Neuronal stem cell (in vitro differentiated cells): Measurements from ENCODE around the gene LRRC51.

ENCODE experiments used
- DNase-seq: peaks from one replicate; pipeline ENCODE4 v3.0.0-alpha.2; 2013; ENCODE audit warnings: low spot score
- H2AFZ ChIP-seq: one replicate; pipeline ENCODE4 v1.6.1; 2013; ENCODE audit warnings: mild to moderate bottlenecking, low read length, inconsistent platforms
- H2AK5ac ChIP-seq: 2 replicates; pipeline ENCODE4 v1.6.1; 2013; ENCODE audit warnings: low read depth, mild to moderate bottlenecking, inconsistent platforms, low read length, moderate library complexity, mixed read lengths
- H2BK120ac ChIP-seq: 2 replicates; pipeline ENCODE4 v1.6.1; 2013; ENCODE audit warnings: low read depth, mild to moderate bottlenecking, inconsistent platforms, low read length, moderate library complexity, mixed read lengths
- H2BK12ac ChIP-seq: one replicate; pipeline ENCODE4 v1.6.1; 2013; ENCODE audit warnings: low read length, inconsistent platforms
- H2BK15ac ChIP-seq: 2 replicates; pipeline ENCODE4 v1.6.1; 2013; ENCODE audit warnings: mild to moderate bottlenecking, low read length, inconsistent platforms, mixed read lengths
- H2BK5ac ChIP-seq: one replicate; pipeline ENCODE4 v1.6.1; 2013; ENCODE audit warnings: inconsistent platforms, mild to moderate bottlenecking, low read length, moderate library complexity
- H3K14ac ChIP-seq: one replicate; pipeline ENCODE4 v1.6.1; 2013; ENCODE audit warnings: low read length, inconsistent platforms
- H3K18ac ChIP-seq: 2 replicates; pipeline ENCODE4 v1.6.1; 2013; ENCODE audit warnings: low read length, inconsistent platforms
- H3K23ac ChIP-seq: 2 replicates; pipeline ENCODE4 v1.6.1; 2013; ENCODE audit warnings: low read depth, mild to moderate bottlenecking, mixed read lengths, low read length, inconsistent platforms; ENCODE audit not compliant: poor library complexity
- H3K27ac ChIP-seq: replicated peaks from 3 replicates; pipeline ENCODE4 v1.5.1; 2013; ENCODE audit warnings: low read length, inconsistent platforms
- H3K27me3 ChIP-seq, 3 experiments: 2 replicates each; pipeline ENCODE4 v1.6.1; 2013; ENCODE audit warnings: low read length in 3 of 3, mild to moderate bottlenecking in 2 of 3, inconsistent platforms in 1 of 3, low read depth in 1 of 3, mixed read lengths in 1 of 3, moderate library complexity in 1 of 3; ENCODE audit not compliant: control insufficient read depth in 3 of 3, insufficient read depth in 3 of 3
- H3K36me3 ChIP-seq, 2 donors: replicated peaks in 1 of 2; 2 replicates each; pipeline ENCODE4 v1.6.1; 2013; ENCODE audit warnings: low read length in 2 of 2; ENCODE audit not compliant: control insufficient read depth in 2 of 2, insufficient read depth in 2 of 2
- H3K4ac ChIP-seq: 2 replicates; pipeline ENCODE4 v1.6.1; 2013; ENCODE audit warnings: inconsistent platforms, mild to moderate bottlenecking, low read length, moderate library complexity
- H3K4me1 ChIP-seq, 2 donors: 1 replicate in 1 of 2; 2 replicates in 1 of 2; pipeline ENCODE4 v1.6.1; 2013; ENCODE audit warnings: low read length in 2 of 2, low read depth in 1 of 2; ENCODE audit not compliant: control insufficient read depth in 2 of 2, insufficient read depth in 1 of 2
- H3K4me2 ChIP-seq: one replicate; pipeline ENCODE4 v1.6.1; 2013; ENCODE audit warnings: mild to moderate bottlenecking, low read length, inconsistent platforms; ENCODE audit not compliant: insufficient read depth, poor library complexity, severe bottlenecking
- H3K4me3 ChIP-seq, 2 donors: 2 replicates each; pipeline ENCODE4 v1.5.1; 2013; ENCODE audit warnings: low read length in 2 of 2, mild to moderate bottlenecking in 2 of 2, inconsistent platforms in 1 of 2, moderate library complexity in 1 of 2
- H3K79me1 ChIP-seq: one replicate; pipeline ENCODE4 v1.6.1; 2013; ENCODE audit warnings: low read depth, mild to moderate bottlenecking, inconsistent platforms, low read length, moderate library complexity
- H3K9ac ChIP-seq: one replicate; pipeline ENCODE4 v1.6.1; 2013; ENCODE audit warnings: mild to moderate bottlenecking, low read depth, low read length, inconsistent platforms; ENCODE audit not compliant: poor library complexity
- H3K9me3 ChIP-seq, 2 donors: replicated peaks in 1 of 2; 2 replicates each; pipeline versions ENCODE3 to v1.6.1; 2013; ENCODE audit warnings: low read length in 2 of 2, mild to moderate bottlenecking in 2 of 2, inconsistent platforms in 1 of 2, low read depth in 1 of 2, mixed read lengths in 1 of 2, moderate library complexity in 1 of 2; ENCODE audit not compliant: control insufficient read depth in 2 of 2, insufficient read depth in 1 of 2
- H4K8ac ChIP-seq: one replicate; pipeline ENCODE4 v1.6.1; 2013; ENCODE audit warnings: low read depth, mild to moderate bottlenecking, inconsistent platforms, low read length, moderate library complexity
- H4K91ac ChIP-seq: one replicate; pipeline ENCODE4 v1.6.1; 2013; ENCODE audit warnings: low read length, low read depth, mild to moderate bottlenecking, inconsistent platforms; ENCODE audit not compliant: poor library complexity
- WGBS, 2 donors: extraction: QIAGEN DNeasy Blood & Tissue Kit; methylation state at CpG; one replicate each; pipeline ENCODE4 v1.1.7; 2013; ENCODE audit warnings: missing lambda C conversion rate in 2 of 2, mixed read lengths in 1 of 2; ENCODE audit not compliant: insufficient read length in 2 of 2, insufficient replicate concordance in 1 of 2; ENCODE audit errors: extremely low coverage in 2 of 2; 5-methylcytosine and 5-hydroxymethylcytosine counted together

The LRRC51 gene

DNA sequence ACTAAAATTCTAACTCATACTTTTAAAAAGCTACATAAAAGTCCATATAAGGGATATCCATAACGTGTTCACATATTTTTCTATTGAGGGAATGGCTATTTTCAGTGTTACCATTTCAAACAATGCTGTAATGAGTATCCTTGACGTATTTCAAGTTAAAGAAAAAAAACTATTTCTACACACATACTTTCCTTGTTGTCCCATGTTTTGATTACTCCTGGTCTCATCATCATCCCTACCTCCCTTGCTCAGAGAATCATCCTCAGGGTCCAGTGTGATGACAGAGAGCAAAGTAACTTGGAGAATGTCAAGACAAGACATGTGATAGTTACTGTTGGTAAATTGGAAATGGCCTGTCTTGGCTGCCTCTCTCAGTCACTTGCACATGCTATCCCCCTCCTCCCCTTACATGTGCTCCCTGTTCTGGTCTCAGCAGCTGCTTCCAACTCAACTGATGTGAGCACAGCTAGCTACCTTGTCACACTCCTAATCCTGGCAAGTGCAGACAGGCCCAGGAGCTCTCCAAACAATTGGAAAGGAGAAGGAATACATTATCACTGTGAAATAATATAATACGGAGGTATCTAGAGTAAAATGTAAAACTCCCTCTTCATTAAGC is 22.1 kb upstream of the LRRC51 start:
- Histone ChIP-seq H3K18ac (no peak overlapping the region), H3K36me3 (peaks cover 4 to 53% of the 10 kb centered on the region in 2 donors), H3K27ac (no peak overlapping the region), H3K4ac (no peak overlapping the region), H3K4me1 (no peaks in the 10 kb centered on the region), H2BK15ac (no peak overlapping the region), H3K9me3 (no peaks in the 10 kb centered on the region), H2AK5ac (no peak overlapping the region), H3K9ac (no peak overlapping the region), H2AFZ (no peak overlapping the region), H4K8ac (no peak overlapping the region), H3K27me3 (peaks cover 0 to 2% (median 0%) of the 10 kb centered on the region in 3 experiments), H4K91ac (no peak overlapping the region), H2BK120ac (no peak overlapping the region), H3K4me2 (no peak overlapping the region), H3K79me1 (peaks cover 4% of the 10 kb centered on the region), H3K4me3 (no peak overlapping the region), H2BK5ac (no peak overlapping the region), H3K23ac (no peak overlapping the region), H2BK12ac (no peak overlapping the region), H3K14ac (no peak overlapping the region)
- DNase-seq, result no peak
- no CpG with 5 or more reads among the region's 3 CpGs for WGBS, 2 donors

GRCh38 chr11:72061739-72062396 is 18.8 kb upstream of the LRRC51 start:
- Histone ChIP-seq H2BK5ac (no peak overlapping the region), H3K9me3 (no peaks in the 10 kb centered on the region), H2BK12ac (no peak overlapping the region), H3K4ac (no peak overlapping the region), H3K27me3 (peaks cover 0 to 2% (median 0%) of the 10 kb centered on the region in 3 experiments), H3K14ac (no peak overlapping the region), H2BK120ac (no peak overlapping the region), H2BK15ac (no peak overlapping the region), H3K79me1 (peaks cover 4% of the 10 kb centered on the region), H3K9ac (no peak overlapping the region), H4K91ac (no peak overlapping the region), H3K4me3 (no peak overlapping the region), H3K27ac (no peak overlapping the region), H3K23ac (no peak overlapping the region), H2AFZ (no peak overlapping the region), H4K8ac (no peak overlapping the region), H3K18ac (no peak overlapping the region), H3K4me2 (no peak overlapping the region), H3K36me3 (peaks cover 5 to 74% of the 10 kb centered on the region in 2 donors), H3K4me1 (peaks cover 0 to 1% of the 10 kb centered on the region in 2 donors), H2AK5ac (no peak overlapping the region)
- DNase-seq, result no peak
- WGBS, 2 donors, result no CpG with 5 or more reads among the region's 5 CpGs

- Histone ChIP-seq H2BK120ac (no peak overlapping the region), H3K9ac (no peak overlapping the region), H3K36me3 (peaks cover 7 to 69% of the 10 kb centered on the region in 2 donors), H4K91ac (no peak overlapping the region), H2BK5ac (no peak overlapping the region), H4K8ac (no peak overlapping the region), H3K4me3 (no peak overlapping the region), H2BK15ac (no peak overlapping the region), H3K9me3 (no peaks in the 10 kb centered on the region), H3K27me3 (no peaks in the 10 kb centered on the region), H3K27ac (no peak overlapping the region), H3K18ac (no peak overlapping the region), H3K4me1 (peaks cover 5 to 13% of the 10 kb centered on the region in 2 donors), H2AK5ac (no peak overlapping the region), H3K14ac (no peak overlapping the region), H2BK12ac (no peak overlapping the region), H3K23ac (no peak overlapping the region), H3K4me2 (no peak overlapping the region), H2AFZ (no peak overlapping the region), H3K4ac (no peak overlapping the region), H3K79me1 (peaks cover 4% of the 10 kb centered on the region)
- no peak for DNase-seq
Observed at GRCh38 chr11:72066855-72067254, 13.8 kb upstream of the LRRC51 start.

DNA sequence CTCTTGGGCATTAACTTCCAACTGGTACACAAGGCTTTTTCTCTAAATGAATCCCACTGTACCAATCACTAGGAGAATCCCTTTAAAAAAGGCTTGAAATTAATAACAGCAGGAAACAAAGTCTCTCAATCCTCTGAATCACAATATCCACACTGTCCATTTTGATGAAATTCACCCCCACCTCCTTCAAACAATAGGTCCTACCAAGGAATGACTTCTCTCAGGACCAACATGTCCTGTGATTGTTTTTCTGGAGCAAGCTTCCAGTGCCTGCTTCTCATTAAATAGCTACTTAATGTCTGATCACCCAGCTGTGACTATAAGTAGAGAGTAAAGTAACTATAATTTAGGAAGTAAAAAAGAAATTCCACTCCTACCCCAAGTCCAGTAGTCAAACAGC is 13.4 kb upstream of the LRRC51 start:
- Histone ChIP-seq H3K18ac (no peak overlapping the region), H3K4me3 (no peak overlapping the region), H2BK15ac (no peak overlapping the region), H3K4ac (no peak overlapping the region), H2AK5ac (no peak overlapping the region), H2BK120ac (no peak overlapping the region), H3K9ac (no peak overlapping the region), H2AFZ (no peak overlapping the region), H3K14ac (no peak overlapping the region), H3K27ac (no peak overlapping the region), H2BK12ac (no peak overlapping the region), H3K4me1 (peaks cover 9 to 17% of the 10 kb centered on the region in 2 donors), H4K8ac (no peak overlapping the region), H3K23ac (no peak overlapping the region), H3K27me3 (no peaks in the 10 kb centered on the region), H3K4me2 (no peak overlapping the region), H3K79me1 (peaks cover 6% of the 10 kb centered on the region), H4K91ac (no peak overlapping the region), H3K36me3 (peaks cover 6 to 65% of the 10 kb centered on the region in 2 donors), H2BK5ac (no peak overlapping the region), H3K9me3 (no peaks in the 10 kb centered on the region)
- no peak for DNase-seq
